Body of pancreas (tissue), 4 donors: ENCODE data around the gene ASB2. TPM values are rescaled to one million over a fixed set of nuclear protein-coding genes. Genes with fewer than 3 reads are reported as not detected.

Experiments
- ATAC-seq: fragments of 150-250 bp; one replicate; pipeline ENCODE4 v1.9.1; 2016
- DNase-seq, 4 donors: peaks; one replicate each; pipeline ENCODE4 v3.0.0-alpha.2; 2019
- H3K27ac ChIP-seq, 4 donors: fragments of 200-600 bp; sonication (generic); 1 replicate in 3 of 4; 2 replicates in 1 of 4; pipeline versions ENCODE4 v1.5.1 to v1.6.1; 2016 to 2019; ENCODE audit warnings: mild to moderate bottlenecking in 1 of 4, mixed read lengths in 1 of 4, moderate library complexity in 1 of 4
- H3K27me3 ChIP-seq, 2 donors: fragments of 200-600 bp; sonication (generic); one replicate each; pipeline ENCODE4 v1.6.0; 2016; ENCODE audit warnings: mild to moderate bottlenecking in 1 of 2
- H3K36me3 ChIP-seq, 2 donors: fragments of 200-600 bp; sonication (generic); replicated peaks in 1 of 2; 2 replicates each; pipeline ENCODE4 v1.5.1; 2016; ENCODE audit warnings: low read depth in 2 of 2; ENCODE audit not compliant: insufficient read depth in 1 of 2
- H3K4me1 ChIP-seq: fragments of 200-600 bp; sonication (generic); one replicate; pipeline ENCODE4 v1.6.0; 2016
- H3K4me3 ChIP-seq, 2 donors: fragments of 200-600 bp; sonication (generic); 1 replicate in 1 of 2; 2 replicates in 1 of 2; pipeline ENCODE4 v1.5.1; 2016 to 2019
- H3K9me3 ChIP-seq, 3 donors: fragments of 200-600 bp; sonication (generic); 1 replicate in 2 of 3; 2 replicates in 1 of 3; pipeline ENCODE4 v1.5.1; 2016
- POLR2A ChIP-seq, 3 donors: fragments of 450-650 bp; IDR thresholded peaks; one replicate each; pipeline ENCODE4 v1.6.1; 2016; ENCODE audit warnings: antibody characterized with exemption in 3 of 3, mild to moderate bottlenecking in 2 of 3
- WGBS, 2 donors: methylation state at CpG; one replicate each; pipeline ENCODE4 v1.1.5; 2017; 5-methylcytosine and 5-hydroxymethylcytosine counted together
- intact Hi-C: fragments of 100-400 bp; cut with DNase I; formaldehyde crosslinking; loops from one replicate; pipeline ENCODE4 v1.15.1; 2023
- total RNA-seq, 2 donors: library from RNA; depleted of rRNA; stranded (reverse); fragments of >200 nt; gene quantifications; one replicate each; pipeline ENCODE4 v1.1.0, GENCODE V29; 2016
- TF ChIP-seq, protein P1 (sequence below), 7 experiments: fragments of 450-650 bp in 4 of 7; fragments of 200-600 bp in 3 of 7; sonication (generic) in 3 of 7; IDR thresholded peaks; one replicate each; pipeline ENCODE4 v1.5.1; 2016 to 2019; ENCODE audit warnings: antibody characterized with exemption in 7 of 7

Gene ASB2
- total RNA-seq, 2 donors from 2014 or later = 0.33 to 7.0 TPM

DNA sequence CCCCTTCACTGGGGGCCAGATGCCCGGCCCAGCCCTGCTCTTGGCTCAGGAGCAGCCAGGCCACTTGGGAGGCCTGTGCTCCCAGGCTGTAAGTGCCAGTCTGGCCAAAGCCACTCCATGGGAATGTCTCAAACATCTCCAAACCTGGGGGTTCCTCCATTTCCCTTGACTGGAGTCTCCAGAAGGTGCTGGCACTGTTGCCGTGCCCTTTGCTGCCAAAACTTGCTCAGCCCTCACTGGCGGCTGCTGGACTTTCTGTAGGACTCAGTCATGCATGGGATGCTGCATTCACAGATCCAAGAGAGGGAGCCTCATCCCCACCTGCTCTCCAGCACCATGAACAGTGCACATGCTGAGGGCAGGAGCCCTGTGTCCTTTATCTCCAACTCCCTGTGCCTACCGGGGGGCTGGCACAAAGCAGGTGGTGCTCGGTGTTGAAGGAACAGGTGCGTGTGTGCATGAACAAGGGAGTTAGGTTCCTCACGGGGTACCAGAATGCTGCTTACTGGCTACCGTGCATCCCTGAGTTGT lies 40.1 kb upstream of the ASB2 start:
- Histone ChIP-seq H3K27me3 (no peaks in the 10 kb centered on the region), H3K36me3 (no peaks in the 10 kb centered on the region), H3K4me3 (no peak overlapping the region), H3K27ac (no peak overlapping the region), H3K9me3 (no peaks in the 10 kb centered on the region), H3K4me1 (peaks cover 6% of the 10 kb centered on the region)
- ATAC-seq (no peak), DNase-seq (no peak)
- TF ChIP-seq POLR2A (IDR thresholded peaks at IDR 0.05) = no peak
- TF ChIP-seq, protein P1, sequence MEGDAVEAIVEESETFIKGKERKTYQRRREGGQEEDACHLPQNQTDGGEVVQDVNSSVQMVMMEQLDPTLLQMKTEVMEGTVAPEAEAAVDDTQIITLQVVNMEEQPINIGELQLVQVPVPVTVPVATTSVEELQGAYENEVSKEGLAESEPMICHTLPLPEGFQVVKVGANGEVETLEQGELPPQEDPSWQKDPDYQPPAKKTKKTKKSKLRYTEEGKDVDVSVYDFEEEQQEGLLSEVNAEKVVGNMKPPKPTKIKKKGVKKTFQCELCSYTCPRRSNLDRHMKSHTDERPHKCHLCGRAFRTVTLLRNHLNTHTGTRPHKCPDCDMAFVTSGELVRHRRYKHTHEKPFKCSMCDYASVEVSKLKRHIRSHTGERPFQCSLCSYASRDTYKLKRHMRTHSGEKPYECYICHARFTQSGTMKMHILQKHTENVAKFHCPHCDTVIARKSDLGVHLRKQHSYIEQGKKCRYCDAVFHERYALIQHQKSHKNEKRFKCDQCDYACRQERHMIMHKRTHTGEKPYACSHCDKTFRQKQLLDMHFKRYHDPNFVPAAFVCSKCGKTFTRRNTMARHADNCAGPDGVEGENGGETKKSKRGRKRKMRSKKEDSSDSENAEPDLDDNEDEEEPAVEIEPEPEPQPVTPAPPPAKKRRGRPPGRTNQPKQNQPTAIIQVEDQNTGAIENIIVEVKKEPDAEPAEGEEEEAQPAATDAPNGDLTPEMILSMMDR (IDR thresholded peaks at IDR 0.05) = no peak
- intact Hi-C loops = no loop called here
- 84 to 85% methylated on average over 4 to 8 of the region's 8 CpGs for WGBS, 2 donors

DNA sequence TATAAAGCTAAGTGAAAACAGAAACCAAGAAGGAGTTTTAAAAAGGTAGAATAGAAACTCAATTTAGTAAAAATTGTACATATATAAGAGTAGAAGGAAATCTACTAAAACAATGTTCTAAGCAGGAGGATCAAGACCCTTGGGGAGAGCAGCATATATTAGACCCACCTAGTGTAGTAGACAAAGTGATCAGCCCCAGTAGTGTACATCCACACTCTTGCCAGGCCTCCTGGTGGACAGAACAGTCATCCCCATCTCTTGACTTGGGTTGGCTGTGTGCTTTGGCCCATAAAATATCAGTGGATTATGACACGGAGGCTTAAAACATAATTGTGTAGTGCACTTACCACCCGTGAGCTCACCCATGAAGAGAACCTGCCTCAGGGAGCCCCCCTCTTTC lies 38.9 kb upstream of the ASB2 start:
- intact Hi-C loops = no loop called here
- H3K4me1 ChIP-seq = peaks cover 6% of the 10 kb centered on the region
- no peak overlapping the region for H3K27ac ChIP-seq
- TF ChIP-seq, protein P1 (IDR thresholded peaks at IDR 0.05) = no peak
- TF ChIP-seq POLR2A (IDR thresholded peaks at IDR 0.05) = no peak
- no peaks in the 10 kb centered on the region for H3K27me3 ChIP-seq
- WGBS, 2 donors = 89% methylated on average over 2 of the region's 2 CpGs; no CpG with 5 or more reads in 1 of the 2 donors
- H3K9me3 ChIP-seq = no peaks in the 10 kb centered on the region
- ATAC-seq (no peak), DNase-seq (no peak)
- H3K4me3 ChIP-seq = no peak overlapping the region
- no peaks in the 10 kb centered on the region for H3K36me3 ChIP-seq

DNA sequence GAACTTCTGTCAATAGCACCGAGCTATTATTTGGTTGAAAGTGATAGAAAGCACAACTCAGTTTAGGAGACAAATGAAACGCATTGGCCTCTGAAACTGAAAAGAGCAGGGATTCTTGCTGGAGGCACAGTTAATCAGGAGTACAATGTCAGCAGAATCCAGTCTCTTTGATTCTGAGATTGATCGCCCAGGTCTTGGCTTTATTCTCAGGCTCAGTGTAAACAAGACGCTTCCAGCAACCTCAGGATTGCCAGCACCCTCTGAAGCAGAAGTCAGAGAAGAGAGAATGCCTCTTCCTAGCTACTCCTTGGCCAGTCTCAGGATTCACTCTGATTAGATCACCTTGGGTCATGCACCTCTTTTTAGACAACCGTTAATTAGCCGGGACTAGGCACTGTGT lies 38.0 kb upstream of the ASB2 start:
- 64 to 70% methylated on average over 6 of the region's 6 CpGs for WGBS, 2 donors

DNA sequence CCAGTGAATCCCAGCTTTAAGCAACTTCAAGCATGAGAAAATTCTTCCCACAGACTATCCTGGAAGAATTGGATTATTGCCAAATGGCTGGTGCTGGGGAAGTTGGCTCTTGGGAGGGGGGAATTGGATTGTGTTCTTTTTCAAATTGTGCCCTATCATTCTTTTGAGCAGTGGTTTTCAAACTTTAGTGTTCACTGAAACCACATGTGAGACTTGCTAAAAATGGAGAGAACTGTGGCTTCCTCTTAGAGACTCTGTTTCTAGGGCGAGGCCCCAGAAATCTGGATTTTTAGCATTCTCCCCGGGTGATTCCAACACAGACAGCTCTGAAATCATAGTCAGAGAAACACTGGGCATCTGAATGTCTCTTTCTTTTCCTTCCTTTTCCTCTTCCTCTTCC lies 35.4 kb upstream of the ASB2 start:
- DNase-seq = no peak
- Histone ChIP-seq H3K27me3 (no peaks in the 10 kb centered on the region), H3K4me3 (no peak overlapping the region), H3K4me1 (no peaks in the 10 kb centered on the region), H3K9me3 (no peaks in the 10 kb centered on the region), H3K36me3 (no peaks in the 10 kb centered on the region), H3K27ac (no peak overlapping the region)
- intact Hi-C loops = no loop called here
- no peak for ATAC-seq
- TF ChIP-seq, protein P1 (IDR thresholded peaks at IDR 0.05) = no peak
- 69 to 76% methylated on average over 2 of the region's 2 CpGs for WGBS, 2 donors

More for the DNA sequence above, 38.0 kb upstream of the ASB2 start:
- no peak for ATAC-seq
- intact Hi-C loops = no loop called here
- Histone ChIP-seq H3K4me1 (peaks cover 2% of the 10 kb centered on the region), H3K9me3 (no peaks in the 10 kb centered on the region), H3K36me3 (no peaks in the 10 kb centered on the region), H3K4me3 (no peak overlapping the region), H3K27ac (no peak overlapping the region), H3K27me3 (no peaks in the 10 kb centered on the region)
- DNase-seq = no peak
- no peak for TF ChIP-seq POLR2A (IDR thresholded peaks at IDR 0.05)
- TF ChIP-seq, protein P1 (IDR thresholded peaks at IDR 0.05) = no peak

DNA sequence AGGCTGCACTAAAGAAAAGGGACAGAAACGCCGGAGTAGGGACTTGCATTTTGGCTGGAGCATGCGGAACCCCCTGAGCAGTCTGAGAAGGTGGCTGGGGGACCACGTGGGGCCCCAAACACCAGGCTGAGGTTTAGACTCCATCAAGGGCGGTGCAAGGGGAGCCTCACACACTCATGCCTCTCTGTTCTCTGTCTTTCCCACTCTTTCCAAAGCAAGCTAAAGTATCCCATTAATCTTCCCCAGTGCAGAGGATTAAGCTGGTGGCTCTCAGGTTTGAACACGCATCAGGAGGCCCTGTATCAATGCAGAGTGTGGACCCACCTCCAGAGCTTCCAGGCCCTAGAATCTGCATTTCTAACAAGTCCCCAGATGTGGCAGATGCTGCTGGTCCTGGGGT lies 34.3 kb upstream of the ASB2 start:
- DNase-seq (no peak), ATAC-seq (no peak)
- WGBS, 2 donors = 84 to 85% methylated on average over 6 of the region's 6 CpGs
- Histone ChIP-seq H3K4me1 (no peaks in the 10 kb centered on the region), H3K27ac (no peak overlapping the region), H3K36me3 (no peaks in the 10 kb centered on the region), H3K4me3 (no peak overlapping the region), H3K27me3 (no peaks in the 10 kb centered on the region), H3K9me3 (no peaks in the 10 kb centered on the region)
- intact Hi-C loops = no loop called here
- TF ChIP-seq POLR2A (IDR thresholded peaks at IDR 0.05) = no peak
- TF ChIP-seq, protein P1 (IDR thresholded peaks at IDR 0.05) = no peak
